ENCODE results near the gene SBF1.

The SBF1 gene

DNA sequence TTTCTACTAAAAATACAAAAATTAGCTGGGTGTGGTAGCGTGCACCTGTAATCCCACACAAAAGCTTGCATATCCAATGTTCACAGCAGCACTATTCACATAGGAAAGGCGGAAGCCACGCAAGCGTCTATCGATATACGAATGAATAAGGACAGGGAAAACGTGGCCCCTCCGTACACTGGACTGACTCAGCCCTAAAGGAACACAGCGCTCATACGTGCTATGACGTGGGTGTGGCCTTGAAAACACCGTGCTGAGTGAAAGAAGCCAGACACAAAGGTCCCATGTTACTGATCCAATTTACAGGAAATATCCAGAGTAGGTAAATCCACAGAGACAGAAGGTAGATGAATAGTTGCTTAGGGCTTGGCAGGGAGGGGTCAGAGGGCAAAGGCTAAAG is 25.6 kb upstream of the SBF1 start:
- H3K4me3 ChIP-seq (ENCODE audit: low read depth, low read length), result no peak overlapping the region
- TF ChIP-seq, protein P1, sequence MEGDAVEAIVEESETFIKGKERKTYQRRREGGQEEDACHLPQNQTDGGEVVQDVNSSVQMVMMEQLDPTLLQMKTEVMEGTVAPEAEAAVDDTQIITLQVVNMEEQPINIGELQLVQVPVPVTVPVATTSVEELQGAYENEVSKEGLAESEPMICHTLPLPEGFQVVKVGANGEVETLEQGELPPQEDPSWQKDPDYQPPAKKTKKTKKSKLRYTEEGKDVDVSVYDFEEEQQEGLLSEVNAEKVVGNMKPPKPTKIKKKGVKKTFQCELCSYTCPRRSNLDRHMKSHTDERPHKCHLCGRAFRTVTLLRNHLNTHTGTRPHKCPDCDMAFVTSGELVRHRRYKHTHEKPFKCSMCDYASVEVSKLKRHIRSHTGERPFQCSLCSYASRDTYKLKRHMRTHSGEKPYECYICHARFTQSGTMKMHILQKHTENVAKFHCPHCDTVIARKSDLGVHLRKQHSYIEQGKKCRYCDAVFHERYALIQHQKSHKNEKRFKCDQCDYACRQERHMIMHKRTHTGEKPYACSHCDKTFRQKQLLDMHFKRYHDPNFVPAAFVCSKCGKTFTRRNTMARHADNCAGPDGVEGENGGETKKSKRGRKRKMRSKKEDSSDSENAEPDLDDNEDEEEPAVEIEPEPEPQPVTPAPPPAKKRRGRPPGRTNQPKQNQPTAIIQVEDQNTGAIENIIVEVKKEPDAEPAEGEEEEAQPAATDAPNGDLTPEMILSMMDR (IDR thresholded peaks at IDR 0.05; ENCODE audit: low read depth, low read length), result no peak

DNA sequence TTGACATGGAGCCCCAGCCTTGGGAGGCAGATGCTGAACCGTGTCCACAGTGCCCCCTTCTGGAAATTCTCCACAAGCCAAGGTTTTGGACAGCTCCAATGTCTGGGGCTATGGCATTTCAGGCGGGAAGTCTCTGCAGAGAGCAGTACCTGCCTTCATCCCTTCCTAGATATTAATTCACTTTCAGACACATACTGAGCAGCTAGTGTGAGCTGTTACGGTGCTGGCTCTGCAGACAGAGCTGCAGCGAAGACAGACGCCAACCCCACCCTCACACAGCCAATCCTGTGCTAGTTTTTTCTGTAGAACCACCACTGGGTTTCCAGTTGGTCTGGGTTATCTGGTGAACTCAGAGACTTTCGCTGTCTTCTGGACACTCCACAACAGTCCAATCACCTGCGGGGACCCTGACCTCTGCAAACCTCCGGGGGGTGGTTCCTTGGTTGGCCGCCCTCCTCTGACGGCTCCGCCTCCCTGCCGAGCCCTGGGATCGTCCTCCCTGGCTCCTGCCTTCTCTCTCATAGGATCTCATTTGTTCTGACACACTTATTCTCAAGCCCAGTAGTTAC is 23.6 kb upstream of the SBF1 start:
- TF ChIP-seq, protein P1 (IDR thresholded peaks at IDR 0.05; ENCODE audit: low read depth, low read length), result peak; percentile 62
- H3K4me3 ChIP-seq (ENCODE audit: low read depth, low read length), result no peak overlapping the region

DNA sequence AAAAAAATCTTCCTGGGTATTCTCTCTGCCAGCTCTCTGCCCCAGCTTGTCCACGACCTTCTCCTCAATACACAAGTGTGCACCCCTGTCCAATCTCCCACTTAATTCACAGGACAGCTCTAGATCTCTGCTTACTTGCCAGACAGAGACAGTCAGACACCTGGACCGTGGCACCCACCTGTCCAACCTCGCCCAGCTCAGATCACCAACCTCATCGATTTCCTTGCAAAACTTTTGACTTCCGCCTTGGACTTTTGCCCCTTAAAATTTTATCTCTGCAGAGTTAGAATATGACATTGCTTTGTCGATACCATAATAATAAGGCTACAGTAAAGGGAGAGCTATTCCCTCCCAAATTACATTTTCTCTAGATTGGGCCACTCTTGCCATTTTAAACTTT is 22.3 kb upstream of the SBF1 start:
- TF ChIP-seq, protein P1 (IDR thresholded peaks at IDR 0.05; ENCODE audit: low read depth, low read length), result no peak
- no peak overlapping the region for H3K4me3 ChIP-seq (ENCODE audit: low read depth, low read length)

DNA sequence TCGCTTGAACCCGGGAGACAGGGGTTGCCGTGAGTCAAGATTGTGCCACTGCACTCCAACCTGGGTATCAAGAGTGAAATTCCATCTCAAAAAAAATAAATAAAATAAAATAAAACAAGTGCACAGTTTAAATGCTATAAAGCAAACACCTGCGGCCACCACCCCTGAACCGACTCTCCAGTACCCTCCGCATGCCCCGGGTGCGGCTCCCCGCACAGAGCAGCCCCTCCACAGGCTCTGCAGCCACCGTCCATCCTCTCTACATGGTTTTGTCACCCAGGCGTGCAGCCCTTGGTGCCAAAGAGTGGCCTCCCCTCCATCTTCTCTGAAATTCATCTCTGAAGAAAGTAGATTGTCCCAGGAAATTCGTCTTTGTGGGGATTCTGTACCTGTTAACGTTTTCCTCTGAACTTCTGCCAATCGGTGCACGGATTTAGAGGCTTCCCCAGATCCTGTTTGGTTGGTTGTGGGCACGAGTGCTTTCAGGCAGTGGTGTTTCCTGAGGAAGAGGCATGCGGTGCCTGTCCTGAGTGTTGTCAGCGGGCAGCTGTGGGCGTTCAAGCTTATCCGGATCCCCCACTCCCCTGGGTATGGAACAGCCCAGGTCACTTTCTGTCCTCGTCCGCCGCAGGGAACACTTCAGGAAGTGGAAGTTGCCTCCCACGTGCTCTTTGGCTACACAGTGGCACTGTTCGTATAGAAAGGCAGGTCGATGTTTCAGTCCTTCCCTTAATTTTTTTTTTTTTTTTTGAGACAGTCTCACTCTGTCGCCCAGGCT is 15.9 kb upstream of the SBF1 start:
- TF ChIP-seq, protein P1 (IDR thresholded peaks at IDR 0.05; ENCODE audit: low read depth, low read length), result no peak
- H3K4me3 ChIP-seq (ENCODE audit: low read depth, low read length), result no peak overlapping the region

DNA sequence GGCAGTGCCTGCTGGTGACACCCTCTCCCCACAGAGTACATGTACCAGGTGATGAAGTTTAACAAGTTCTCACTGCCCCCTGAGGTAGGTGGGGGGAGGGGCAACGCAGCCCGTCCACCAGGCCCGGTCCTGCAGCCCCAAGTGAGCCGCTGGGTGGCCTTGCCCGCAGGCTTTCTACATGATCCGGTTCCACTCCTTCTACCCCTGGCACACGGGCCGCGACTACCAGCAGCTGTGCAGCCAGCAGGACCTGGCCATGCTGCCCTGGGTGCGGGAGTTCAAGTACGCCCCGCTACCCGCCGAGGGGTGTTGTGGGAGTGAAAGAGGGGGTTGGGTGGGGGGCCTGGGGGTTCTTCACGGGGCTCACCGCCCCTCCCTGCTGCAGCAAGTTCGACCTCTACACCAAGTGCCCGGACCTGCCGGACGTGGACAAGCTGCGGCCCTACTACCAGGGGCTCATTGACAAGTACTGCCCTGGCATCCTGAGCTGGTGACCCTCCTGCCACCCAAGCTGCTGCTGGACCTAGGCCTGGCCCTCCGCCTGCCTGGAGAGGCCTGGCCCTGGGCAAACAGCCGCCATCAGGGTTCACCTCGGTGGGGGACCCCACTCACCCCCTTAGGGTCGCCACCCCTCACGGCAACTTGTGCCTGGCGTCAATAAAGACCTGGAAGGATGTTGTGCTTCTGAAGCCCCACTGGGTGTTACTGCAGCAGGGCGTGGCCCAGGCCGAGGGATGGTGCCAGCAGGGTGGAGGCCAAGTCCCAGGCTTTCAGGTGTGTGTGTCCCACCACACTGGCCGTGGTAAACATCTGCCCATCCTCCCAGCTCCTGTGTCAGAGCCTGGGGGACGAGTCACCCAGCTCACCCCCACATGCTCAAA is 14.8 kb upstream of the SBF1 start:
- H3K4me3 ChIP-seq (ENCODE audit: low read depth, low read length), result no peak overlapping the region
- TF ChIP-seq, protein P1 (IDR thresholded peaks at IDR 0.05; ENCODE audit: low read depth, low read length), result no peak

DNA sequence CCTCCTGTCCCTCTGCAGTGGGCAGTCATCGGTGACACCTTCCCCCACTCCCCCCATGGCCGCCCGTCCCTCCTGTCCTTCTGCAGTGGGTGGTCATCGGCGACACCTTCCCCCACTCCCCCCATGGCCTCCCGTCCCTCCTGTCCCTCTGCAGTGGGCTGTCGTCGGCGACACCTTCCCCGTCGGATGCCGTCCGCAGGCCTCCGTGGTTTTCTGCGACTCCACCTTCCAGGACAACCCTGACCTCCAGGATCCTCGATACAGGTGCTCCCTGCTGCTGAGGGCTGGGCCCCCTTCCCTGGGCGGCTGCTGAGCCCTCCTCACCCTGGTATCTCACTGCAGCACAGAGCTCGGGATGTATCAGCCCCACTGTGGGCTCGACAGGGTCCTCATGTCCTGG is 14.1 kb upstream of the SBF1 start:
- H3K4me3 ChIP-seq (ENCODE audit: low read depth, low read length), result no peak overlapping the region
- TF ChIP-seq, protein P1 (IDR thresholded peaks at IDR 0.05; ENCODE audit: low read depth, low read length), result no peak

Data from WI38 (cell line).